ENCODE data around the gene LAMA5.

LAMA5 gene, protein sequence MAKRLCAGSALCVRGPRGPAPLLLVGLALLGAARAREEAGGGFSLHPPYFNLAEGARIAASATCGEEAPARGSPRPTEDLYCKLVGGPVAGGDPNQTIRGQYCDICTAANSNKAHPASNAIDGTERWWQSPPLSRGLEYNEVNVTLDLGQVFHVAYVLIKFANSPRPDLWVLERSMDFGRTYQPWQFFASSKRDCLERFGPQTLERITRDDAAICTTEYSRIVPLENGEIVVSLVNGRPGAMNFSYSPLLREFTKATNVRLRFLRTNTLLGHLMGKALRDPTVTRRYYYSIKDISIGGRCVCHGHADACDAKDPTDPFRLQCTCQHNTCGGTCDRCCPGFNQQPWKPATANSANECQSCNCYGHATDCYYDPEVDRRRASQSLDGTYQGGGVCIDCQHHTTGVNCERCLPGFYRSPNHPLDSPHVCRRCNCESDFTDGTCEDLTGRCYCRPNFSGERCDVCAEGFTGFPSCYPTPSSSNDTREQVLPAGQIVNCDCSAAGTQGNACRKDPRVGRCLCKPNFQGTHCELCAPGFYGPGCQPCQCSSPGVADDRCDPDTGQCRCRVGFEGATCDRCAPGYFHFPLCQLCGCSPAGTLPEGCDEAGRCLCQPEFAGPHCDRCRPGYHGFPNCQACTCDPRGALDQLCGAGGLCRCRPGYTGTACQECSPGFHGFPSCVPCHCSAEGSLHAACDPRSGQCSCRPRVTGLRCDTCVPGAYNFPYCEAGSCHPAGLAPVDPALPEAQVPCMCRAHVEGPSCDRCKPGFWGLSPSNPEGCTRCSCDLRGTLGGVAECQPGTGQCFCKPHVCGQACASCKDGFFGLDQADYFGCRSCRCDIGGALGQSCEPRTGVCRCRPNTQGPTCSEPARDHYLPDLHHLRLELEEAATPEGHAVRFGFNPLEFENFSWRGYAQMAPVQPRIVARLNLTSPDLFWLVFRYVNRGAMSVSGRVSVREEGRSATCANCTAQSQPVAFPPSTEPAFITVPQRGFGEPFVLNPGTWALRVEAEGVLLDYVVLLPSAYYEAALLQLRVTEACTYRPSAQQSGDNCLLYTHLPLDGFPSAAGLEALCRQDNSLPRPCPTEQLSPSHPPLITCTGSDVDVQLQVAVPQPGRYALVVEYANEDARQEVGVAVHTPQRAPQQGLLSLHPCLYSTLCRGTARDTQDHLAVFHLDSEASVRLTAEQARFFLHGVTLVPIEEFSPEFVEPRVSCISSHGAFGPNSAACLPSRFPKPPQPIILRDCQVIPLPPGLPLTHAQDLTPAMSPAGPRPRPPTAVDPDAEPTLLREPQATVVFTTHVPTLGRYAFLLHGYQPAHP (N-terminal part only)

DNA sequence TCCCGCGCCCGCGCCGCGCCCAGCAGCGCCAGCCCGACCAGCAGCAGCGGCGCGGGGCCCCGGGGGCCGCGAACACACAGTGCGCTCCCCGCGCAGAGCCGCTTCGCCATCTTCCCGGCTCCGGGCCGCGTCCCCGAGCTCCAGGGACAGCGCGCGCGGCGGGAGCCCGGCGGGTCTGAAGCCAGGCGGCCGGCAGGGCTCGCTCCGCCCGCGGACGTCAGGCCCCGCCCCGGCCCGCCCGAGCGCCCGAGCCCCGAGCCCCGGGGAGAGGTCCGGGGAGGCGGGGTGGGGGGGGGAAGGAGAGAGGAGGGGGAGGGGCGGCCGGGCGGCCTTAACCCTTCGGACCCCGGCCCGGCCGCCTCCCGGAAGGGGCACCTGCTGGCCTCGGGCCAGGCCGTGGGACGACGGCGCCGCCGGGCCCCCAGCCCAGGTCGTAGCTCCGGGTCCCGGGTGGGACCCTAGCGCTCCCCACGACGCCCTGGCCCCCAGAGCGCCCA lies at the start of gene LAMA5:
Gene LAMA5 (minus strand): TSS at position 177 of the 497 bp plus-strand sequence. CDS start 67 bp downstream, at position 110.
- DNase-seq (ENCODE audit: low read depth in 2 of 2): no peak

DNA sequence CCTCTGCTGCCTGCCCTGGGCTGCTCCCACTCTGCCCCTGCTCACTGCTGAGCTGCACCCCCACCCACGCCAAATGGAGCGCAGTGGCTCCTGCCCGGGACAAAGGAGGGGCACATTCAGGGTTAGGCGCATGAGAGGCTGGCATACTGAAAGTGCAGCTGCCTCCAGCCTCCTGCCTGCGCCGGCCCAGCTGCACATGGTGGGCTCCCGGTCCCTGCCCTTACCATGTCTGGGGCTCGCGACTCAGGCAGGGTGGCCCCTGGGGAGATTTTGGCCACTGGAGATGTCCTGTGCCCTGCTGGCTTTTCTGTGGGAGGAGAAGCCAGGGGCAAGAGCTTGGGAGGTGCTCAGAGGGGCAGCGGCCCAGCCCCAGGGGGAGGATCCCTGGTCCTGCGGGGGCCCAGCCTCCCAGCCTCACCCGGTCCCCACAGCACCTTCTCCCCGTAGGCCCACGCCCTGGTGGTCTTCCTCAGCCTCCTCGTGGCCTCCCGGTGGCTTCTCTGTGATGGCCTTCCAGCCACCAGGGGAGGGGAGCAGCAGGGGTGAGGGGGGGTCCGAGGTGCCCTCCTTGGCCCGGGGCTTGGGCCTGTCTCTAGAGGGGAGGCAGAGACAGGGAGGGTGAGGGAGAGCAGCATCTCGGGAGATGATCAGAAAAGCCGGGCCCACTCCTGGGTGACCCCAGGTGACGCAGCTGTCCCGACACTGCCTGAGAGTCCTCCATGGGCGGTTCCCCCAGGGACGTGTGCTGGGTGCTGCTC lies 48.4 kb upstream of the LAMA5 start:
- DNase-seq (ENCODE audit: low read depth in 2 of 2): no peak

DNA sequence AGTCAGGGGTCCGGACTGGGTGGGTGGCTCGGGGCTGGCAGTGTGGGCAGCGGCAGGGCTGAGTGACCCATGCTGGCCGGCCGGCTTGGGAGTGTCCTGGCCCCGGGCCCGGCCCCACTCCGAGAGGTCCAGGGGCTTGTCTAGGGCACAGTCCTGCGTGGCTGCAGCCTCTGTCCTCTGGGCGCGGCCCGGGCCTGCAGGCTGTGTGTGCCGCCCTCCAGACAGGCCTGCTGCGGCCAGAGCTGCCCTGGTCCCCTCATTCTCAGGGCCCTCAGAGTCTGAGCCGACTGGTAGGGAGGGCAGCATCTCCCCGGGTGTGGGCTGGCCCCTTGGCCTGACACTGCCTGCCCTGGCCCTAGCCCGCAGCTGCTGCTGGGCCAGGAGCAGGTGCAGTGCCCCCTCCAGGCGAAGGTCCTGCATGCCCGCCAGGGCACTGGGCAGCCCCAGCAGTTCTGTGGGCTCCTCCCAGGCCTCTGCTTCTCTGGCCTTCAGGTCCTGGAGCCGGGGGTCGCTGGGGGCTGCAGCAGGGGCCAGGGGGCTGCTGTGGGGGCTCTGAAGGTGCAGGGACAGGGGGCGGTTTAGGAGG lies 46.9 kb upstream of the LAMA5 start:
- no peak for DNase-seq (ENCODE audit: low read depth in 2 of 2)

DNA sequence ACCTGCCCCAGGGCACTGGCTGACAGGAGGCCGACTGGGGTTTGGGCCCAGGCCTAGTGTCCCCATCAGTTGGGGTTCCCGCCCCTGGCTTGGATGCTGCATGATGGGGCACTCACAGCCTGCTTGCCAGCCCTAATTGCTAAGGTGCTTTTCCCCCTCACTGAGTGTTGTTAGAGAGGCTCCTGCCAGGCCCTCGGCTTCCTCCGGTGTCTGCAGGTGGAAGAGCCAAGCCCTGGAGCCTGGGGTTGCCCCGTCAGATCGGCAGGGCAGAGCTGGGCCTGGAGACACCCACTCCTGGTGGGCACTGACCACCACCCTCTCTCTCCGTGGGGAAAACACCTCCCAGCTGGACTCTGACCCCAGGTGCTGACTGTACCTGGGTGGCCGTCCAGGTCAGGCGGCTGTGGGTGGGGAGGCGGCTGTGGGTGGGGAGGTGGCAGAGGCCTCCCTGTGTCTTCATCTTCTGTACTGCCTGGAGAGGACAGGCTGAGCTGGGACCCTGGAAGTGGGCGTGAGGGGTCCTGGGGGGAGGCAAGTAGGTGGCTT lies 46.0 kb upstream of the LAMA5 start:
- DNase-seq (ENCODE audit: low read depth in 2 of 2): no peak

DNA sequence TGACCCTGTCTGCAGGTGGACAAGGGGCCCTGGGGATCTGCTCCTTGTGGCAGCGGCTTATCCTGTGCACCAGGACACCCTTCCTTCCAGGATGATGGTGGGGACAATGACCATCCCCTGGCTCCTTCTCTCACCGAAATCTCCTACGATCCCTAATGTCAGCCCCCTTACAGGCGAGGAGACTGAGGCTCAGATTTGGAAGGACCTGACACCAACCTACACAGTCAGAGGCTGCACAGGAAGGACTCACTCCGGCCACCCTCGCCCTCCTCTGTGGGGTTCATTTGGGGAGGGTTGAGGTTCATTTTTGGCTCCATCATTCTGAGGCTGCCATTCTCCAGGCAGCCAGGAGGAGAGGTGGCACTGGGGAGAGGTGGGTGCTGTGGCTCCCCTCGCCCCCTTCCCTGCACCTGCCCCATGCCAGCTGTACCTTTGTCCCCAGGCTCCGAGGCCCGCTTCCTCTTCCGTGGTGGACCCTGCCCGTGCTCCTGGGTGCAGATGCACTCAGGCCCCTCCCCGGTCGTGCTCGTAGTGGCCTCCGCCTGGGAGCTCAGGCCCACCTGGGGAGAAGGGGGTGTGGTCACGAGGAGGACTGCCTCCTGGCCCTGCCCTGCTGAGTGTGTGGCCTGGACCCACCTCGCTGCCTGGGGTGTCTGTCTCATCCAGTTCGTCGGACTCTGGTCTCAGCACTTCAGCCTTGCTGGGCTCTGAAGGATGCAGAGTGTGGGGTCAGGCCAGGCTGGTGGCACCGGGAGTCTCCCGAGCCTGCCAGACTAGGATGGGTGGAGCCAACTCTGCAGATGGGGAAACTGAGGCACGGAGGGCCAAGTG lies 45.3 kb upstream of the LAMA5 start:
- DNase-seq (ENCODE audit: low read depth in 2 of 2): no peak

DNA sequence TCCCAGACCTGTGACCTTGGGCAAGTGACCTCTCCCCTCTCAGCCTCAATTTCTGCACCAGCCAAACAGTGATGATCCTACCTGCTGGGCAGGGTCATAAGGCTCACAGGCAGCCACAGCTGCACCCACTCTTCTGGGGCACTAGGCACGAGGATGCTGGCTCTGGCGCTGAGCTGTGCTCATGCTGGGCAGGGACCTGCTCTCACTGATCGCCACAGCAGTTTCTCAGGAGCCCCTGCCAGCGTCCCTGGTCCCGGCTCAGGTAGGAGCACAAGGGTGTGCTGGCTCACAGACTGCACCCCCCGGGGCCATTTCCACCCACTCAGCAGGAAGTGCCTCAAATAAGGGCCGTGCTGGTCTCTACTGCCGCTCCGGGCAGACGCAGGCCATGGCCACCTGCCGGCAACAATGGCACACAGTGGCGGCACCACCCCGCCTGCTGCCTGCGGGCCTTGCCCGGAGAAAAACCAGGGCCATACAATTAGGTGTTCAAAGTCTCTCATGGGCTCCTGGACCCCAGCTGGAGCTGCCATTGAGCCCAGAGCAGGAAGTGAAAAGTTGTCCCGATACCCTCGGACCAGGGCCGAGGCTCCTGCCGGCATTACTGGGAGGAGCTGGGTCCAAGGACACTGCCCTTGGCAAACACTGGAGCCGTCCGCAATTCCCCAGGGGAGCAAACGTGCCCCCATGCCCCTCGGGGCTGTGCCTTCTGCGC lies 44.5 kb upstream of the LAMA5 start:
- no peak for DNase-seq (ENCODE audit: low read depth in 2 of 2)

DNA sequence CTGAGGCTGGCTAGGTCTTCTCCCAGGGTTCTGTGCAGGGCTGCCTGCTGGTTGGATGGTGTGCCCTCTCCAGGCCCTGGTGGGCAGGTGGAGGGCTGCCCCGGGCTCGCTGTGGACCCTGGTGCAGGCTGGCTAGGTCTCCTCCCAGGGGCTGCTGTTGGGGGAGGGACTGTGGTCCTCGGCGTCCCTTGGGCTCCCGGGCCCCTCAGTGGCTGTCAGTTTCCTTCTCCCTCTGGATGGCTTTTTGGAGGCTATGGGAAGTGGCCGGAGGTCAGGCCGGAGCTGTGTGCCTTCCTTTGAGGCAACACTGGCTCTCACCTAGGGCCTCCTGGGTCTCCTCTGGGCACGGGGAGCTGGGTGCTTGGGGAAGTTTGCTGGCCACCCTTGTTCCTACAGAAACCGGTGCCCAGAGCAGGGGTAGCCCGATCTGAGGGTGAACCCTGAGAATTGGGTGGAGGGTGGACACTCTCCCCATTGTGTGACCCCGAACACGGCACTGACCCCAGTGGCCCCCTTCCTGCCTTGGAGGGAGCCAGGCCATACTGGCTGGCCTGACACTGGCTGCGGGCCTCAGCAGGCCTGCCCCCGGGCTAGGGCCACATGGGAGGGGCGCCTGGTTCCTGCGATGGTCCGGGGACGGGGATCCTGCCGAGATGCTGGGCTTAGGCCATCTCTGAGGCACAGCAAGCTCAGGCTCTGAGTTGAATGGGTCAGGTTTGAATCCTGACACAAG lies 43.8 kb upstream of the LAMA5 start:
- no peak for DNase-seq (ENCODE audit: low read depth in 2 of 2)

DNA sequence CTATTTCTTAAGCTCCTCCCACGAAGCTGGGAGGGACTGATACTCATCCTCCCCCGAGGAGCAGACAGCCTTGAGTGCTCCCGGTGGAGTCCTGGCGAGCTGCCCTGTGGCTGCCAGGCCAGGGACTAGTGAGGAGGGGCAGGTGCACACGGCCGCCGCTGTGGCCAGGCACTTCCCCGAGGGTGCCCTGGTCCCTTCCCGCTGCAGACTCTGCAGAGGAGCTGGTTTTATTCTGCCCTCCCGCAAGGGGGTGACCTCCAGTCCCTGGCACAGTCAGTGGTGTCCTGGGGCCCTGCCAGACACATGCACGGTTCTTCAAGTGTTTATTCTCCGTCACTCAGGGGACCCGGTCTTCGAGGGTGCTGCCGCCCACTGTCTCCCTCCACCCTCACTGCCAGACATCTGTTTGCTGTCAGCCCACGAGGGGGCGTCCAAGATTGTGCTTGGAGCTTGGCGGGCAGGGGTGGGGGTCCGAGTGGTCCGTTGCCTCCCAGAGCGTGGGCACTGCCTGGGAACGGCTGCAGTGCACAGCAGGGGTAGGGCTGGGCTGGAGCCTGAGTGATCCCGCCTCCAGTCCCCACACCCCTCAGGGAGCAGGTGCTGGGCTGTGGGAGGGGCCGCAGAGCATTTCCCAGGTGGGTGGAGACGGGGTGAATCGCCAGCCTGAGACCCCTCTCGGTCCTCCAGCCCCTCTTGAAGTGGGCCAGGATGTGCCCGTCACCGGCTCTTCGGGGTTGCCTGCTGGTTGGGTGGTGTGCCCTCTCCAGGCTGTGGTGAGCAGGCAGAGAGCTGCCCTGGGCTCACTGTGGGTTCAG lies 43.0 kb upstream of the LAMA5 start:
- no peak for DNase-seq (ENCODE audit: low read depth in 2 of 2)

DNA sequence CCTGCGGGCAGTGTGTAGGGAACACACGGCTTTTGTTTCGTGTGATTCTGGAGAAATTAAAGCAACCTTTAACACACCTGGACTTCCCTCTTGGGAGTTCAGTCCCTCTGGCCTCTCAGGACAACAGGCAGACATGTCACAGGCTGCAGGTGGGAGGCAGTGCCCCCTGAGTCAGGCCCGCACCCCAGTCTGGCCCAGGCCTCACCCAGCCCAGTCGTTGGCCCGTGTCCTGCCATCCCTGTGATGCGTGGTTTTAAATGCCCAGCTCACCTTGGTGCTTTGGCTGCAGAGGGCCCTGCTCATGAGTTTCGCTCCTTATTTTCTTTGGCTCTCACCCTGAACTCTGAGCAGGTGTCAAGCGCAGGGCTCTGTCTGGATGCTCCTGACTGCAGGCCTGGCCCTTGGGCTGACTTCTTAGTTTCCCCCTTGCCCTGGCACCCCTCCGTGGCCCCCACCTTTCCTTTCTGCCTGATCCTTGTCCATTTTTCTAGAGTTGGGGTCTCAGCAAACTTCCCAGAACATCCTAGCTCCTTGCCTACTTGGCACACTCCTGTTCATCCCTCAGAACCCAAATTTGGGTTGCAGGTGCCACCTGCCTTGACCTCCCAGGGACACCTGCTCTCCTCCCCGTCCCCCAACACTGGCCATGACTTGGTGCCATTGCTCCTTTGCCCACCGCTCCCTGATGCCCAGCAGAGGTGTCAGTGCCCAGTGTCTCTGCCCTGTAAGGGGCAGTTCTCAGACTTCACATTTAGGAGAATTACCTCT lies 42.2 kb upstream of the LAMA5 start:
- DNase-seq (ENCODE audit: low read depth in 2 of 2): no peak

DNA sequence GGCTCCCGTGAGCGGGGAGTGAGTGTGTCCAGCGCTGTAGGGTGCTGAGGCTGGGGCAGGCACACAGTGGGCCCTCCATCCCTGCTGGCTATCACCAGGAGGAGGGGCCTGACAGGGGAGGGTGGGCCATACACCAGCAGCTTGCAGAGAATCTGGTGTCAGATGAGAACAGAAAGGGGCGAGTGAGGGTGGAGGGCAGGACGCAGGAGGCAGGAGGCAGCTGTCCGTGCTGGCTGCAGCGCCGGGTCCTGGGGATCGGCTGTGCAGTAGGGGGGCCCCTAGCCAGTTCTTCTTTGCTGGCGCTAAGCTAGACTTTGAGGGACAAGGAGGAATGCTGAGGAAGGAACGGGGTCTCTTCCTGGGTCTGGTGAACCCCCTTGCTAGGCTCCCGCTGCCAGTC lies 41.5 kb upstream of the LAMA5 start:
- DNase-seq (ENCODE audit: low read depth in 2 of 2): no peak

DNA sequence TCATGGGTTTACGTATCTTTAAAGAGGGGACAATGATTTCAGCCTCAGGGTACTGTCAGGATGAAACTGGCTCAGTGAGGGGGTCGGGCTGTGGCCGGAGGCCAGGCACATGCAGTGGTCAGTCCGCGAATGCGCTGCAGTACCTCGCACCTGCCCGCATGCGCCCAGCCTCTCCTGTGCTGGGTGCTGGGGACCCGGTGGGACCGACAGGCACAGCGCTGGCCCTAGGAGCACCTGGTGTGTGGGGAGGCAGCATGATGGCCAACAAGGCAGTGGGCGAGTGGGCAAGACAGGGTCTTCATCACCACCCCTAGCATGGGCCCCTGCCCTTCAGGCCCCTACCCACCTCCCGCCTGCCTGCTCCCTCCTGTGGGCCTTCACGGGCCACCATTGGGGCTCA lies 40.9 kb upstream of the LAMA5 start:
- DNase-seq (ENCODE audit: low read depth in 2 of 2): no peak

DNA sequence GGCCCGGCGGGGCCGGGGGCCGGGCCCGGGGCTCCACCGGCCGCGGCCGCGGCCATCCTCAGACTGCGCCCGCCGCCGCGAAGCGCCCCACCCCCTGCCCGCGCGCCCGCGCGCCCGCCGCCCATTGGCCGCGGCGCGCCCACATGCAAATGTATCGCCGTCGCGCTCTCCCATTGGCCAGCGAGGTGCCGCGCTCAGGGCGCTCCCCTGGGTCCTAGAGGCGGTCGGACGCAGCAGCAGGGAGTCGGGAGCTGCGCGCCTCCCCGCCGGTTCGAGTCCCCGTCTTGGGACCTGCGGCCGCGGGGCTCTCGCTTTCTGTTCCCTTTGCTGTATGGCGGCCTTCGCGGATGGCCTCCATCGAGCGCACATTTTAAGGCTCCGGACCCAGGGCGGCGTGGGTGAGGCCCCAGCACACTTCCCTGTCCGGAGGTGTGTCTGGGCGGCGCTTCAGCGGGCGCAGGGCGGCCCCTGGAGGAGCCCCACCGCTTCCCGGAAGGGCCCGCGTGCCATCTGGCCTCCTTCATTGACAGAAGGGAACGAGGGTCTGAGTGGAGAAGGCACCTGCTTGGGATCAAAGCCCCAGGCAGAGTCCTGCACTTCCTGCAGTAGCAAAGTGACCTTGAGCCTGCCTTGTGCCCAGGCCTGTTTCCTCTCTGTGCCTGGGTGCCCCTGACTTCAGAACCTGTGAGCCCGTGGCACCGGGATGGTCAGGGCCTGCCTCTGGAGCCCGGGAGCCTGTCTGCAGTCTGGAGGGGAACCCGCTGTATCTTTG lies 40.3 kb upstream of the LAMA5 start, which contains the start of gene CABLES2:
Gene CABLES2 (minus strand): TSS at position 65 of the 772 bp plus-strand sequence. CDS start 9 bp downstream, at position 56.
- DNase-seq (ENCODE audit: low read depth in 2 of 2): peak; percentile 70 to 73

DNA sequence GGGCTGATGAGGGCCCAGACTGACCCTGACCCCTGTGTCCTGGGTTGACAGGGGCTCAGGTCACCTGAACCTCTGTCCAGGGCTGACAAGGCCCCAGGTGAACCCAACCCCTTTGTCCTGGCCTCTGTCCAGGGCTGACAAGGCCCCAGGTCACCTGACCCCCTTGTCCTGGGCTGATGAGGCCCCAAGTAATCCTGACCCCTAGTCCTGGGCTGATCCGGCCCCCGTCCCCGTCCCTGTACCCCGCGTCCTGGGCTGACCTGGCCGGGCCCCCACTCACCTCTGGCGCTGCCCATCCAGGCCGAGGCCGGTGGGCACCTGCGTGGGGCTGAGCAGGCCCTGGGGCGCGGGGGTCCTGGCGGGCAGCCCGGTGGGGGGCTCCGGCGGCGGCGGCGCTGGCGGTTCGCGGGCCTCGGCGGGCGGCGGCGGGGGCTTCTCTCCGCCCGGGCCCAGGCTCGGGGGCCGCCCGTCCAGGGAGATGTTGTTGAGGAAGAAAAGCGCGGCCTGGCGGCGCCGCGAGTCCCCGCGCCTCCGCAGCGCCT lies 39.6 kb upstream of the LAMA5 start:
- DNase-seq (ENCODE audit: low read depth in 2 of 2): no peak

DNA sequence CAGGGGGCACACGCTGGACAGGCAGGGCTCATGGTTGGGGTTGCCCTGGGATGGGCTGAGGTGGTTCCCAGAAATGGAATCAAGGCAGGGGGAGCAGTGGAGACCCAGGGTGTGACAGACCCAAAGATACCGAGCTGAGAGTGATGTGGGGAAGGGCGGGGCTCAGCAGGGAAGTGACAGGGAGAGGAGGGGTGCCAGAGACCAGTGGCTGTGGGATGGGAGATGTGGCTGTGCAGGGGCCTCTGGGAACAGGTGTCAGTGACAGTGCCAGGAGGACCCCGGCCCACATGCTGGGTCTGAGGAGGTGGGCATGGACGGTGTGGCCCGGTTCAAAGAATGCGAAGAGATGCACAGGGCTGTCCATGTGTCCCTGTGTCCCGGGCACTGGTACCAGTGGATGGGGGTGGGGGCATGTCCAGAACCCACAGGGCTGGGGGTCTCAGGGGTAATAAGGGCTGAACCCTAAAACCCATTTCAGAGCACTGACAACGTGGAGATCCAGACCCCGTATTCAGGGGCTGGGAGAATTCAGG lies 38.9 kb upstream of the LAMA5 start:
- DNase-seq (ENCODE audit: low read depth in 2 of 2): no peak
